ENCODE results near the gene DEXI. TPM values are rescaled to one million over a fixed set of nuclear protein-coding genes. Genes with fewer than 3 reads are reported as not detected.

The DEXI gene
- total and polyA plus RNA-seq, 9 of the 15 experiments (the other 6 are each of a cell fraction or from before 2014, with no cell fraction given): 2.9 to 40.1 (median 22.0) TPM

GRCh38 chr16:10942352-10943063 lies at the start of gene DEXI (continued):
- TF ChIP-seq CHAMP1 (IDR thresholded peaks at IDR 0.05): no peak
- no peak for TF ChIP-seq E2F1 (CRISPR knock-in tag; IDR thresholded peaks at IDR 0.05)
- no peak for TF ChIP-seq HDGF (IDR thresholded peaks at IDR 0.05)
- 0 out of 2 replicates have a peak, but pooled peaks have one; percentile 31 for TF ChIP-seq MYC (IDR thresholded peaks at IDR 0.05; ENCODE audit: low read depth, low read length)
- TF ChIP-seq MYC (CRISPR knock-in tag; IDR thresholded peaks at IDR 0.05; ENCODE audit: borderline replicate concordance, low read depth): no peak
- no peak for TF ChIP-seq PTTG1 (tag; IDR thresholded peaks at IDR 0.05; ENCODE audit: low read depth)
- no peak for TF ChIP-seq ZBTB43 (CRISPR knock-in tag; IDR thresholded peaks at IDR 0.05)
- no peak for TF ChIP-seq MTA1 (IDR thresholded peaks at IDR 0.05; ENCODE audit: borderline replicate concordance)
- TF ChIP-seq HMGXB4 (CRISPR knock-in tag; IDR thresholded peaks at IDR 0.05): no peak
- TF ChIP-seq KDM4B (IDR thresholded peaks at IDR 0.05; ENCODE audit: borderline replicate concordance in 2 of 2, low read depth in 1 of 2): no peak
- TF ChIP-seq STAT6 (CRISPR knock-in tag; IDR thresholded peaks at IDR 0.05): no peak
- TF ChIP-seq MEIS2 (IDR thresholded peaks at IDR 0.05; ENCODE audit: partially characterized antibody): no peak
- no peak for TF ChIP-seq NR0B1 (IDR thresholded peaks at IDR 0.05; ENCODE audit: partially characterized antibody)
- TF ChIP-seq HCFC1 (IDR thresholded peaks at IDR 0.05; ENCODE audit: low read depth, low read length): no peak
- TF ChIP-seq U2AF1 (optimal IDR thresholded peaks at IDR 0.05; ENCODE audit: low read depth, low read length): no peak

All from K562 (cell line).